T-helper 1 cell treated with Interleukin-12 subunit alpha and Interleukin-12 subunit beta and Interleukin-4 antibody, amounts not matched to agents 30 ng/mL and 1 ng/mL, for 36 hours (primary cell): ENCODE data around the gene RGS14. TPM values are rescaled to one million over a fixed set of nuclear protein-coding genes. Genes with fewer than 3 reads are reported as not detected.

Experiments used
- intact Hi-C: fragments of 100-400 bp; cut with micrococcal nuclease; formaldehyde crosslinking; loops from one replicate; pipeline ENCODE4 v1.15.1; 2024
- total RNA-seq: library from RNA; stranded (reverse); gene quantifications from 2 replicates; pipeline ENCODE4 v1.2.3, GENCODE V29; 2022

The RGS14 gene
- total RNA-seq, 1 donor from 2014 or later = 90.9 TPM

GRCh38 chr5:177362610-177363507 lies 5.1 kb downstream of the RGS14 start:
- intact Hi-C loops = loop anchor here (1.0 kb wide), 3 partner anchors 12 to 134 kb away; partner anchors contain the start of genes LMAN2 and PDLIM7

DNA sequence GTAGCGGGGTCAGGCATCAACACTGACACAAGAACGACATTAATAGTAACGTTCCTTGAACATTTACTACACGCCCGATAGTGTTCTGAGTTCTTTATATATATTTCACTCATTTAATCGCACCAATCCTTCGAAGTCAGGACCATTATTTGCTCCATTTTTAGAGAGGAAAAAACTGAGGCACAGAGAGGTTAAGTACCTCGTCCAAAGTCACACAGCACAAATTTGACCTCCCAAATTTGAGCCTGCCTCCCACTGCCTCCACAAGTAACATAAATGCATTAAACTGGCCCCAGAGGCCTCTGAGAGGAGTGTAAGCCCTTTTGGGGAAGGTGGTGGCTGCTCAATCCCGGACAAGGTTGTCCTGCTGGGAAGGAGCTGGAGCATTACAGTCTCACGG lies 5.8 kb downstream of the RGS14 start:
- intact Hi-C loops = loop anchor here (1.0 kb wide), 3 partner anchors 12 to 134 kb away; partner anchors contain the start of genes LMAN2 and PDLIM7

- intact Hi-C loops = loop anchor here (1.0 kb wide), 1 partner anchor 8 kb away; no protein-coding TSS in a partner anchor
Observed at GRCh38 chr5:177364159-177364962, 6.6 kb downstream of the RGS14 start.

- intact Hi-C loops = no loop called here
Observed at GRCh38 chr5:177365845-177366527, 8.3 kb downstream of the RGS14 start.

GRCh38 chr5:177366528-177367322 lies 9.0 kb downstream of the RGS14 start:
- intact Hi-C loops = no loop called here

DNA sequence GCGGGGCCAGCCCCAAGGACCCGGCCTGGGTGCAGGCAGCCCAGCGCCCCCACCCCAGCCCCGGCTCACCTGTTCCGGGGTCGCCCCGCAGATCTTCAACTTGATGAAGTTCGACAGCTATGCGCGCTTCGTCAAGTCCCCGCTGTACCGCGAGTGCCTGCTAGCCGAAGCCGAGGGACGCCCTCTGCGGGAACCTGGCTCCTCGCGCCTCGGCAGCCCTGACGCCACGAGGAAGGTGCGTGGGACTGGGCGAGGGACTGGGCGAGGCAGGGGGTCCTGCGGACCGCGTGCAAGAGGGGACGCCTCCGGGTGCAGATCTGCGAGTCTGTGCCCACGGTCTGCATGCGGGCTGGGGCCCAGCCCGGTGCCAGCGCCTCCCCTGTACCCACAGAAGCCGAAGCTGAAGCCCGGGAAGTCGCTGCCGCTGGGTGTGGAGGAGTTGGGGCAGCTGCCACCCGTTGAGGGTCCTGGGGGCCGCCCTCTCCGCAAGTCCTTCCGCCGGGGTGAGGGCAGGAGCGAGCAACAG lies 9.7 kb downstream of the RGS14 start:
- intact Hi-C loops = no loop called here

DNA sequence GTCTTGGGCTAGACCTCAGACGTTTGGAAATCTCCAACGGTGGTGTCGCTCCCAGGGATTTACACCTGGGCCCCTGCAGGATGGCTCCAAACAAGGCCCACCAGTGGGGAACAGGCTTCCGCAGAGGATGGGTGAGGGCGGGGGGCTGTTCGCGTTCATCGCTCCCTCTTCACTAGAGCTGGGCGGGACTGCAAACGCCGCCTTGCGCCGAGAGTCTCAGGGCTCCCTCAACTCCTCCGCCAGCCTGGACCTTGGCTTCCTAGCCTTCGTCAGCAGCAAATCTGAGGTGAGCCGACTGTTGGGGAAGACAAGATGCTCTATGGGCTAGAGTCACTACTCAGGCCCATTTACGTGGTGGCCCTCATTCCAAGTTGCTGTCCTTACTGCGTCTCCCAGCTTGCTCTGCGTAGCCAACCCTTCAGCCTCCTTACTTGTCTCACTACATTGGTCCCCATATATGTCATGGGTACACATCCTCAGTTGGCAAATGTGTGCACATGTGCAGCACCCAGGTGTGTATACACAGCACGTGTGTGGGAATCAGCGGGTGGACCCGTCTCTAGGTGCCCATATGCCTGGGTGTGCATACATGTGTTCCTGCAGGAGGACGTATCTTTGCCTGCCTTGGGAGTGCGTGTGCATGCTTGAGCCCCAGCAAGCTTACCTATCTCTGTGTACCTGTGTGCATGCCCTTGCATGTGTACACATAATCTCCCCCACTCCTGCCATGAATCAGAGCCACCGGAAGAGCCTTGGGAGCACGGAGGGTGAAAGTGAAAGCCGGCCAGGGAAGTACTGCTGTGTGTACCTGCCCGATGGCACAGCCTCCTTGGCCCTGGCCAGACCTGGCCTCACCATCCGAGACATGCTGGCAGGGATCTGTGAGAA lies 10.5 kb downstream of the RGS14 start:
- intact Hi-C loops = no loop called here

DNA sequence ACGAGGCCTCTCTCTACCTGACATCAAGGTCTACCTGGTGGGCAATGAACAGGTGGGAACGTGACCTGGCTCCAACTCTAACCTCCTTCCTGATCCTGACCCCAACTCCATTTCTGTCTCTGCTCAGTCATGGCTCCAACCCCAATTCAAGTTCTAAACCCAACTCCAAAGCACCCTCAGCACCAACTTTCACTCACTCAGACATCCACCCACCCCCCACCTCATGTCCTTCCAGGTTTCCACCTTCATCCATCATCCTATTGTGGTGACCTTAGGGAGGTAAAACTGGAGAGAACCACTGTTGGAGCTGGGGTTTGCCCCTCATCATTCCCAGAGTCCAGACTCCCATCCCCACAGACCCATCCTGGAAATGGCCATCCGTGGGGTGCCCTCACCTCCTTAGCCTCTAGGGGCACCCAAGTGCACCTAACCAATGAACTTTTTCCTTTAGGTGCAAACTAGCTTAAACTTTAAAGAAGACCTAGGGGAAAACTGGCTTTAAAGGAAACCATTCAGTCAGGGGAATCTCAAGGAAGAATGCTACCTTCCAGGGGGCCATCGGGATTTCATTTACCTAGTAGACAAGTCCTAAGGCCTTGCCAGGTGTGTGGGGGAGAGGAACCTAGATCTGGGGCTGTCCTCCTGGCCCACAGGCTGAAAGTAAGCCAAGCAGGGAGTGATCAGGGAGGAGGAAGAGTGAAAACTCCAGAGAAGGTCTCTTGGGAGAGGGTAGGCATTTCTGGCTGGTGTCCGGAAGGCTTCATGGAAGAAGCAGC lies 11.3 kb downstream of the RGS14 start:
- intact Hi-C loops = no loop called here

GRCh38 chr5:177369645-177370440 lies 12.1 kb downstream of the RGS14 start:
- intact Hi-C loops = loop anchor here (1.0 to 2.0 kb wide), 2 partner anchors 13 to 19 kb away; partner anchors contain the start of gene RGS14

DNA sequence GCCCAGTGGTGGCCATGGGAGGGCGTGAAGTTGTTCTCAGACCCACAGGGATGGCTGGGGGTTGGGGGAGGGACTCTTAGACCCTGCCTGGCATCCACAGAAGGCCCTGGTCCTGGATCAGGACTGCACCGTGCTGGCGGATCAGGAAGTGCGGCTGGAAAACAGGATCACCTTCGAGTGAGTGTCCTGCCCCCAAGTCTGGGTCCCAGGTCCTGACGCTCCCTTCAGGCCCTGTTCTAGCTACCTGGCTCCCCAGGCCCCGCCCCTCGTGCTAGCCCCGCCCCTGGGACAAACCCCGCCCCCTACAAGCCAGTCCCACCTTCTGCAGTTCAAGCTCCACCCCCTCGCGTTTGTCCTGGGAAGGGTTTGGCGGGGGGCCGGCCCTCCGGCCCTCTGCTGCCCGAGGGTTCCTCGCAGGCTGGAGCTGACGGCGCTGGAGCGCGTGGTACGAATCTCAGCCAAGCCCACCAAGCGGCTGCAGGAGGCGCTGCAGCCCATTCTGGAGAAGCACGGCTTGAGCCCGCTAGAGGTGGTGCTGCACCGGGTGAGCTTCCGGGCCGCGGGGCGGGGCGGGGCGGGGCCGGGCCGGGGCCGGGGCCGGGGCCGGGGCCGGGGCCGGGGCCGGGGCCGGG lies 12.9 kb downstream of the RGS14 start:
- intact Hi-C loops = loop anchor here (1.0 to 2.0 kb wide), 2 partner anchors 14 to 19 kb away; partner anchors contain the start of gene RGS14

DNA sequence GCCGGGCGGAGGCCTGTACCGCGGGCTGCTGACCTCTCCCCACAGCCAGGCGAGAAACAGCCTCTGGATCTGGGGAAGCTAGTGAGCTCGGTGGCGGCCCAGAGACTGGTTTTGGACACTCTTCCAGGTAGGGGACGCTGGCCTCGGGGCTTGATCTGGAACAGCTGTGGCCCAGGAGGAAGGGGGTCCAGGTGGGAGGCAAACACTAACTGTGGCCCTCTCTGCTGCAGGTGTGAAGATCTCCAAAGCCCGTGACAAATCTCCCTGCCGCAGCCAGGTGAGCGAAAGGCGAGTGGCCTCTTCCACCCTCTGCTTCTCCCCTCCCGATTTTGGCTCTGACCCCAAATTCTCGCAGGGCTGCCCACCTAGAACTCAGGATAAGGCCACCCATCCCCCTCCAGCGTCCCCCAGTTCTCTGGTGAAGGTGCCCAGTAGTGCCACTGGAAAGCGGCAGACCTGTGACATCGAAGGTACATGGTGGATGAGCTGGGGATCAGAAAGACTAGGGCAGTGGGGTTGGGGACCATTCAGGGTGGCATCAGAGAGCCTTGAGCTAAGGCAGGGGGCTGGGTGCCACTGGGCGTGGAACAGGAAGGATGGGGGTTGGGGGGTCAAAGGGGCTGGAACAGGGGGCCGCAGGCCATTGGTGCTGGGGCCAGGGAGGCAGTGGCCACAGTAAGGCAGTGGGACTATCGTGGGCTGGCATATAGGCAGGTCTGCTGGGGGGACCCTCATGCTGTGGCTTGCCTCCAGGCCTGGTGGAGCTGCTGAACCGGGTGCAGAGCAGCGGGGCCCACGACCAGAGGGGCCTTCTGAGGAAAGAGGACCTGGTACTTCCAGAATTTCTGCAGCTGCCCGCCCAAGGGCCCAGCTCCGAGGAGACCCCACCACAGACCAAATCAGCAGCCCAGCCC lies 13.7 kb downstream of the RGS14 start:
- intact Hi-C loops = loop anchor here (1.0 to 2.0 kb wide), 2 partner anchors 7 to 15 kb away; partner anchors contain the start of gene RGS14

DNA sequence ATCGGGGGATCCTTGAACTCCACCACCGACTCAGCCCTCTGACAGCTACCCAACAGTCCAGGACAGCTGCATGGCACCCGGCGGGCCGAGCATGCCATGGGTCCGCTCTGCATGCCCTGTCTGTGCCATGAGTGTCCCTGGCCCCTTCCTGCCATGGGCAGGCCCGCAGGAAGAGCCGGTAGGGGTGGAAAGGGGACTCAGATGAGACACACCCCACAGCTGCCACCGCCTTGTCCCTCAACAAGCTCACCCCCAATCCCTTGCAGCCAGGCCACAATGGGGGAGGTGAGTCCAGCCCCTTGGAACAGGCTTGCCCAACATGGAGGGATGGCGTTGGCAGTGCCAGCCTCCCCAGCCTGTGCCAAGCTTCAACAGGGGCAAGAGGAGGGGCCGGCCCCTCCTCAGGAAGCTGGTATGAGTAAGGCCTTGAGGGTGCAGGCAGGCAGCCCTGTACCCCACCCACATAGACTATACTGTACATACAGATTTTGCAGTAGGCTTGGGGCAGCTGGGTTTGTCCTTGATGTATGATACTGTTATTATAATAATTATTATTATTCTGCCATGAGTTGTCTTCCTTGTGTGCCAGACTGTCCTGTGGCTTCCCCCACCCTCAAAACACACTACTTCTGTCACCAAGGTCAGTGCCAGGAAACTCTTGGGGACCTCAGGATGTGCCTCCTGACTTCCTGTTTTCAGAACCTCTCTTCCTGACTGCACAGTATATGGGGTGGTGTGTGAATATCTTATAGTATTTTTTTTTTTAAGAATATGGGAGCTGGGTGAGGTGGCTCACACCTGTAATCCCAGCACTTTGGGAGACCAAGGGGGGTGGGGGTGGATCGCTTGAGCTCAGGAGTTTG lies 14.5 kb downstream of the RGS14 start:
- intact Hi-C loops = loop anchor here (1.0 kb wide), 1 partner anchor 8 kb away; no protein-coding TSS in a partner anchor

GRCh38 chr5:177372910-177373309 lies 15.2 kb downstream of the RGS14 start:
- intact Hi-C loops = loop anchor here (1.0 kb wide), 1 partner anchor 9 kb away; no protein-coding TSS in a partner anchor

- intact Hi-C loops = no loop called here
Observed at GRCh38 chr5:177373806-177374205, 16.1 kb downstream of the RGS14 start.

GRCh38 chr5:177374211-177374610 lies 16.5 kb downstream of the RGS14 start:
- intact Hi-C loops = no loop called here
